HFF-Myc (cell line): ENCODE measurements around the gene BPIFA2.

ENCODE experiments used
- DNase-seq: peaks from one replicate; pipeline ENCODE4 v3.0.0-alpha.2; 2011; ENCODE audit warnings: low read depth; ENCODE audit errors: extremely low read depth
- H3K4me3 ChIP-seq: replicated peaks from 2 replicates; pipeline ENCODE4 v1.5.1; 2011; ENCODE audit warnings: low read depth, mild to moderate bottlenecking, control low read depth, low read length
- TF ChIP-seq, protein P1 (sequence below): IDR thresholded peaks from 2 replicates; pipeline ENCODE4 v1.5.1; 2012; ENCODE audit warnings: mild to moderate bottlenecking, low read depth, low read length, control low read depth; ENCODE audit errors: missing control alignments

The BPIFA2 gene

DNA sequence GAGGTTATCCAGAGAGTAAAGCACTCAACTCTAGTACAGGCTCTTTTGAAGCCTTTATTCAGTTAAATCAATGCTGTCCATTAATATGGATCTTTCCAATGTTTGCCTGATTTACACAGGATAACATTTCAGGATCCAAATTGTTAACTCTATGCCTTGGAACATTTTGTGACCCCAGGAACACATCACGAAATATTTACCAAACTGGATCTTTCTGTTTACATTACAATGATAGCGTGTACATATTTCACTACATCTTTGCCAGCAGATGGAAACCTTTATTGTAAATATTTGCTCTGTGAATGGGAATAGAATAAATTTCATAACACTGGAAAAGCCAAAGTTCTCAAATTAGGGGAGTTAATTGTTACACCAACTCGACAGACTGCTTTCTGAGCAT lies 23.5 kb downstream of the BPIFA2 start:
- TF ChIP-seq, protein P1, sequence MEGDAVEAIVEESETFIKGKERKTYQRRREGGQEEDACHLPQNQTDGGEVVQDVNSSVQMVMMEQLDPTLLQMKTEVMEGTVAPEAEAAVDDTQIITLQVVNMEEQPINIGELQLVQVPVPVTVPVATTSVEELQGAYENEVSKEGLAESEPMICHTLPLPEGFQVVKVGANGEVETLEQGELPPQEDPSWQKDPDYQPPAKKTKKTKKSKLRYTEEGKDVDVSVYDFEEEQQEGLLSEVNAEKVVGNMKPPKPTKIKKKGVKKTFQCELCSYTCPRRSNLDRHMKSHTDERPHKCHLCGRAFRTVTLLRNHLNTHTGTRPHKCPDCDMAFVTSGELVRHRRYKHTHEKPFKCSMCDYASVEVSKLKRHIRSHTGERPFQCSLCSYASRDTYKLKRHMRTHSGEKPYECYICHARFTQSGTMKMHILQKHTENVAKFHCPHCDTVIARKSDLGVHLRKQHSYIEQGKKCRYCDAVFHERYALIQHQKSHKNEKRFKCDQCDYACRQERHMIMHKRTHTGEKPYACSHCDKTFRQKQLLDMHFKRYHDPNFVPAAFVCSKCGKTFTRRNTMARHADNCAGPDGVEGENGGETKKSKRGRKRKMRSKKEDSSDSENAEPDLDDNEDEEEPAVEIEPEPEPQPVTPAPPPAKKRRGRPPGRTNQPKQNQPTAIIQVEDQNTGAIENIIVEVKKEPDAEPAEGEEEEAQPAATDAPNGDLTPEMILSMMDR = no peak
- no peak for DNase-seq
- H3K4me3 ChIP-seq = no peak overlapping the region

DNA sequence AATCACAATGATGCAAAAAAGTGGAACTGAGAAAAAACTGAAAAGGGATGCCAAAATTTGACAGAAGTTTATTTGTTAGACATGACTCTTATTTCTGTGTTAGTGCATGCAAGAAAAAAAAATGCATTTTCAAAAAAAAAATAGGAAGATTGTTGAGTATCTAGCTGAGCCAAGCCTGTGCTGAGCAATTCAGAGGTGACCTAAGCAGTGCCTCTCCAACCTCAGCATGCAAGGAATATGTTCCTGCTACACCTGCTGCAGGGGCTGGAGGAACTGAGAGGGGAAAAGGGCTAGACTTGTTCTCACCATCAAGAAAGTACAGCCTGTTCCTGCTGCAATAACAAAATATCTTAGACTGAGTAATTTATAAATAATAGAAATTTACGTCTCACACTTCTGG lies 24.0 kb downstream of the BPIFA2 start:
- TF ChIP-seq, protein P1 = no peak
- DNase-seq = no peak
- H3K4me3 ChIP-seq = no peak overlapping the region

DNA sequence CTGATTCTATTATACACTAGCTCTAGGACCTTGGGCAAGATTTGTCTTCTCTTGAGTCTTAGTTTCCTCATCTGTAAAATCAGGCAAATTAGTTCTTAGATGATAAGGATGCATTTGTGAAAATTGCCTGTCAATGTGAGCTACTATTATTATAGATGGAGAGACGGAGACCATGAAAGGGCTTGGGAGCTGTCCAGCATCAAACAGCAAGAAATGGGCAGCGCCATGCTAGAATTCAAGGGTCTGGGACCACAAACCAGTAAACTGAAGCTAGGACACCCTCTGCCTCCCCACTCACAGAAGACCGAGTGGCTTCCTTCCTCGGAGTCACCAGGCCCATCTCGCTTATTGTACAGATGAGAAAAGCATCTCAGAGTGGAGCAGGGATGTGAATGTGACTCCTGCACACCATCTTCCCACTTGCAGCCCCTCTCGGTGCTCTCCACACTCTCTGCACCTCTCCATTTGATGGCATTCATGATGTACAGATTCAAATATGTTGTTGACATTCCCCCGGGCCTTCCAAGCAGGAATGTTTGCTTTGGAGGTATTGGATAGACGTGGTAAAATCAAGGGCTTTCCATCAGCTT lies 25.0 kb downstream of the BPIFA2 start:
- TF ChIP-seq, protein P1 = no peak
- DNase-seq = no peak
- no peak overlapping the region for H3K4me3 ChIP-seq

DNA sequence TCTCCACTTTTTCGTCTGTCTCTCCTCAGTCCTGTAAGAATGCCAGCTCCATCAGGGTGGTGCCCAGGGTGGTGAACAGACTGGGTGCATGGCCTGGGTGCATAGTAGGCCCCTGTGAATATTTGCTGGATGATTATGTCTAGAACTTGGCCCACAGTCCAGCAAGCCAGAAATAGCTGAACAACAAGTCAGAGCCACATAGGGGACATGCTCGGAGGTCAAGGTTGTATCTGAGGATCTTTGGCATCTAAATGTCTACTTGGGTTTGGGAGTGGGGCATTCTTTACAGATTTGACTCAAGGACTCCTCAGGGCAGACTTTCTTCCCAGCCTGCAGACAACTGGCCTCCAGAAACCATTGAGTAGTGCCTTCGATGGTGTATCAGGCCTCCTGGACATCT lies 31.1 kb downstream of the BPIFA2 start:
- H3K4me3 ChIP-seq = no peak overlapping the region
- DNase-seq = no peak
- TF ChIP-seq, protein P1 = no peak

DNA sequence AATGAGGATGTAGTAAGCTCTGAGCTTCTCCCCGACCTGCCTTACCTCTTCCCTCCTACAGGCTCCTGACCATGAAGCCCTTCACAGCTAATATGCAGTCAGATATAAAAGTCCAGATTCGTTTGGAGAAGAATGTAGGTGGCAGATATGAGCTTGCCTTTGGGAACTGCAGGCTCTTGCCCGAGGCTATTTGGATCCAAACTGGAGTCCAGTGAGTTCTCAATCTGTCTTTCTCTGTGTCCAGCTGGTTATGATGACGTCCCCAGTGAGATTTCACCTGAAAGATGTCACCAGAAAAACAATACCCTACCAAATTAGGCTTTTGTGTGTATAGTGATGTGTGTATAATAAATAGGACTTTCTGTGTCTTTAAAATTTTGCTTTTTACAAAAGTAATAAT lies 34.5 kb downstream of the BPIFA2 start:
- TF ChIP-seq, protein P1 = no peak
- no peak overlapping the region for H3K4me3 ChIP-seq
- DNase-seq = no peak

DNA sequence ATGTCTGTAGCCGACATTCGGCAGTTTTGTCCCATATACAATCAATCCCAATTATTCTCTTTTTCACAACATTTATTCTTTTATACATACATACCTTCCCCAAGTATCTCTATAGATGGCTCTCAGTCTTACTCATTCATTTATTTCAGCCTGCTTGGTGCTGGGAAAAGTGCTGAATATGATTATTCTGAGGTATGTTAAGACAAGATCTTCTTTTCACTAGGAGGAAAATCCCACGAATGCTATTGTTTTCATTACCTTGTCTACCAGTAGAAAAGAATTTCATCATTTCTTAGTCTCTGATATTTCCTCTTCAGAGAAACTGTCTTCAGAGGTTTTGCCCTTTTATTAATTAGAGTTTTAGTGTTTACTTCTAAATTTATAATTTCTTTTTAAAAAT lies 35.5 kb downstream of the BPIFA2 start:
- no peak for DNase-seq
- no peak overlapping the region for H3K4me3 ChIP-seq
- TF ChIP-seq, protein P1 = no peak

DNA sequence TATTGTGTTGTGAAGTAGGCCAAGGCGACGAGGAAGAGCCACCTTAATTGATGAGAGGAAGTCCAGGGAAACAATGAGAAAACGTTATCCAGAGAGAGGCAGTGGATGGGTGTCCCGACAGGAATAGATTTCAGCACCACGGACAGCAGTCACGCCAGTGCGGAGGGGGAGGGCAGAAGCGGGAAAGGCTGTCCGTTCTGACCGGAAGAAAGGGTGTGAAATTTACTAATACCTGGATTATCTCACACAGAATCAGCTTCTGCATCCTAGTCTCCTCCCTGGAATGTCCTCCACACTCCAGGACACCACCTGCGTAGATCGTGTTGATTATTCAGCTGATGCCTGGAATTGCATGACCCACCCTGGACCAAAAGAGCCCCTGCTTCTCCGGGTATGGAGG lies 41.8 kb downstream of the BPIFA2 start:
- DNase-seq = peak; percentile 38
- H3K4me3 ChIP-seq = no peak overlapping the region
- TF ChIP-seq, protein P1 = no peak
